Progenitor cell of endocrine pancreas (in vitro differentiated cells): ENCODE measurements around the gene CFAP161. TPM values are rescaled to one million over a fixed set of nuclear protein-coding genes. Genes with fewer than 3 reads are reported as not detected.

ENCODE experiments used
- DNase-seq: peaks from one replicate; pipeline ENCODE4 v3.0.0; 2021; ENCODE audit warnings: low spot score; ENCODE audit not compliant: unreplicated experiment
- H3K27ac Mint-ChIP-seq: 2 replicates; pipeline ENCODE4 v1.8.0; 2021; ENCODE audit warnings: mild to moderate bottlenecking, moderate library complexity, mixed read lengths
- H3K27me3 Mint-ChIP-seq: 2 replicates; pipeline ENCODE4 v1.8.0; 2021; ENCODE audit warnings: mixed read lengths
- H3K36me3 Mint-ChIP-seq: 2 replicates; pipeline ENCODE4 v1.8.0; 2022; ENCODE audit warnings: mixed read lengths; ENCODE audit not compliant: insufficient read depth
- H3K4me1 Mint-ChIP-seq: 2 replicates; pipeline ENCODE4 v1.8.0; 2021; ENCODE audit warnings: low read depth, mixed read lengths
- H3K4me3 Mint-ChIP-seq: 2 replicates; pipeline ENCODE4 v1.8.0; 2021; ENCODE audit warnings: low read depth, mild to moderate bottlenecking, moderate library complexity, mixed read lengths
- H3K9me3 Mint-ChIP-seq: 2 replicates; pipeline ENCODE4 v1.8.0; 2021; ENCODE audit warnings: low read depth, mixed read lengths
- total RNA-seq: library from RNA; stranded (reverse); gene quantifications from 2 replicates; pipeline ENCODE4 v1.2.1, GENCODE V29; 2021
- TF ChIP-seq, protein P1 (sequence below): fragments of 200-600 bp; sonication (generic); IDR thresholded peaks from one replicate; pipeline ENCODE4 v1.5.0; 2021; ENCODE audit warnings: antibody characterized with exemption, mild to moderate bottlenecking; ENCODE audit not compliant: unreplicated experiment

Gene CFAP161
- total RNA-seq, 1 donor from 2014 or later, result not detected

GRCh38 chr15:81197255-81197630 is 63.2 kb downstream of the CFAP161 start:
- H3K4me3 Mint-ChIP-seq, result no peak overlapping the region
- peaks cover 21% of the 10 kb centered on the region for H3K27me3 Mint-ChIP-seq
- H3K27ac Mint-ChIP-seq, result no peak overlapping the region
- H3K36me3 Mint-ChIP-seq, result no peaks in the 10 kb centered on the region
- H3K4me1 Mint-ChIP-seq, result no peaks in the 10 kb centered on the region
- TF ChIP-seq, protein P1, sequence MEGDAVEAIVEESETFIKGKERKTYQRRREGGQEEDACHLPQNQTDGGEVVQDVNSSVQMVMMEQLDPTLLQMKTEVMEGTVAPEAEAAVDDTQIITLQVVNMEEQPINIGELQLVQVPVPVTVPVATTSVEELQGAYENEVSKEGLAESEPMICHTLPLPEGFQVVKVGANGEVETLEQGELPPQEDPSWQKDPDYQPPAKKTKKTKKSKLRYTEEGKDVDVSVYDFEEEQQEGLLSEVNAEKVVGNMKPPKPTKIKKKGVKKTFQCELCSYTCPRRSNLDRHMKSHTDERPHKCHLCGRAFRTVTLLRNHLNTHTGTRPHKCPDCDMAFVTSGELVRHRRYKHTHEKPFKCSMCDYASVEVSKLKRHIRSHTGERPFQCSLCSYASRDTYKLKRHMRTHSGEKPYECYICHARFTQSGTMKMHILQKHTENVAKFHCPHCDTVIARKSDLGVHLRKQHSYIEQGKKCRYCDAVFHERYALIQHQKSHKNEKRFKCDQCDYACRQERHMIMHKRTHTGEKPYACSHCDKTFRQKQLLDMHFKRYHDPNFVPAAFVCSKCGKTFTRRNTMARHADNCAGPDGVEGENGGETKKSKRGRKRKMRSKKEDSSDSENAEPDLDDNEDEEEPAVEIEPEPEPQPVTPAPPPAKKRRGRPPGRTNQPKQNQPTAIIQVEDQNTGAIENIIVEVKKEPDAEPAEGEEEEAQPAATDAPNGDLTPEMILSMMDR, result no peak
- no peaks in the 10 kb centered on the region for H3K9me3 Mint-ChIP-seq
- no peak for DNase-seq

- TF ChIP-seq, protein P1, result no peak
- Mint-ChIP-seq H3K4me3 (no peak overlapping the region), H3K9me3 (no peaks in the 10 kb centered on the region), H3K27me3 (peaks cover 21% of the 10 kb centered on the region), H3K27ac (no peak overlapping the region), H3K4me1 (no peaks in the 10 kb centered on the region), H3K36me3 (no peaks in the 10 kb centered on the region)
- DNase-seq, result no peak
Observed at GRCh38 chr15:81197688-81198281, 63.7 kb downstream of the CFAP161 start.

Other genes with a start within 250 kb of the CFAP161 start
- gene MESD, start 144.5 kb upstream of the CFAP161 start, total RNA-seq, result 39.2 and 42.6 TPM in 2 replicates
- gene TLNRD1, start 133.3 kb upstream of the CFAP161 start, total RNA-seq, result 14.9 and 15.7 TPM in 2 replicates
- 0.16 and 0.38 TPM in 2 replicates for gene IL16, start 62.6 kb downstream of the CFAP161 start, total RNA-seq
- gene STARD5, start 189.9 kb downstream of the CFAP161 start, total RNA-seq, result 3.0 and 4.0 TPM in 2 replicates
- gene TMC3, start 239.9 kb downstream of the CFAP161 start, total RNA-seq, result 0.07 and 0.10 TPM in 2 replicates